Measurements from ENCODE around the gene TMEM72. TPM values are rescaled to one million over a fixed set of nuclear protein-coding genes. Genes with fewer than 3 reads are reported as not detected.

TMEM72 gene
- total and polyA plus RNA-seq, 3 experiments from 2014 or later, result not detected

DNA sequence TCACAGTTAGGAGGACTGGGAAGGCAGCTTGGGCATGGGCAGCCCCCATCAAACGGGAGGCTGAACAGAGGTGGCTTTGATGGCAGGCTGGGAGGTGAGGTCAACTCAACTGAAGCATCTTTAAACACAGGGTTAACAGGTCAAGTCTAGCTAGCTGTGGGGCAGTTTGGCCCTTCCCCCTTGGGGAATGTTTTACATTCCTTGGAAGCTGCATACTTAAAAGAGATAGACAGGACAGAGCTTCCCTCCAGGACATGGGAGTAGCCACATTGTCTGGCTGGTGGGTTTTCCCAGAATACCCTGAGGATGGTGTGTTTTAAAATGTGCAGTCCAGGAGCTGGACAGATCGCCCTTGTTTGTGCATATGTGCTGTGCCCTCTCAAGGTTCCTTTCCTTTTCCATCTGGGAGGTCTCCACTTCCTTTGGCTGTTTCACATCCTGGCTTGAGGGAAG lies 41.7 kb downstream of the TMEM72 start:
- H3K36me3 Mint-ChIP-seq, result peaks cover 0 to 21% (median 16%) of the 10 kb centered on the region in 3 donors
- H3K27ac Mint-ChIP-seq, result peak overlapping the region in 1 of 8 donors; percentile 17
- no peaks in the 10 kb centered on the region for H3K27me3 Mint-ChIP-seq
- peaks cover 14 to 24% (median 18%) of the 10 kb centered on the region in 3 donors for H3K4me1 Mint-ChIP-seq
- no peak for DNase-seq
- H3K27me3 ChIP-seq (ENCODE audit: insufficient read depth, low read length, poor library complexity, severe bottlenecking), result no peaks in the 10 kb centered on the region
- POLR2A ChIA-PET, result no interaction called here
- no peaks in the 10 kb centered on the region for H3K36me3 ChIP-seq (ENCODE audit: insufficient read depth, low read length)
- CTCF ChIA-PET, result interaction anchor here (3.0 kb wide), 1 partner anchor 20 kb away, joined by 10 read pairs; no protein-coding TSS in a partner anchor
- H3K4me1 ChIP-seq (ENCODE audit: insufficient read depth, low read length), result no peaks in the 10 kb centered on the region
- H3K9me3 ChIP-seq (ENCODE audit: low read length), result no peaks in the 10 kb centered on the region
- H3K4me3 Mint-ChIP-seq, result peak overlapping the region in 1 of 7 donors; percentile 18
- no peak overlapping the region for H3K27ac ChIP-seq (ENCODE audit: low read depth, low read length)
- H3K9me3 Mint-ChIP-seq, result no peaks in the 10 kb centered on the region
- no peak overlapping the region for H3K4me3 ChIP-seq (ENCODE audit: low read length)

DNA sequence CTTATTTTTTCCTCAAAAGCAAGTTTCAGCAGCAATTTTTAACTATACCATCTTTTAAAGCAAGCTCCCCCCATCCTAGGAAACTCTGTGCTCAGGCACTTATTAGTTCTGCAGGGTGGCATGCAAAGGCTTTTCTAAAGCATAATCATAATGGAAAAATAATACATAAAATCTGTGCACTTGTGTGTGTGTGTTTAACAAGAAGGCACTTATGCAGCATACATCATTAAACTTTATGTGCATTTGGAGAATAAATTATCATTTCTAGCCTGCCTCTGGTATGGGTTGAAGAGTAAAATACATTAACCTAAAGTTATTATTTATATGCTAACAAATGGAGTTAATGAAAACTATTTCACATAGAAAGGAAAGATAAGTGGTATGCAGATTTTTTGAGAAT lies 42.9 kb downstream of the TMEM72 start:
- no peaks in the 10 kb centered on the region for H3K9me3 ChIP-seq (ENCODE audit: low read length)
- CTCF ChIA-PET, result interaction anchor here (1.1 to 3.0 kb wide), 2 partner anchors 11 to 21 kb away, joined by 4 to 10 read pairs; no protein-coding TSS in a partner anchor
- H3K27me3 Mint-ChIP-seq, result no peaks in the 10 kb centered on the region
- H3K36me3 Mint-ChIP-seq, result peaks cover 0 to 23% (median 16%) of the 10 kb centered on the region in 3 donors
- DNase-seq, result no peak
- H3K4me1 Mint-ChIP-seq, result peaks cover 25 to 37% (median 31%) of the 10 kb centered on the region in 3 donors
- POLR2A ChIA-PET, result no interaction called here
- peak overlapping the region in 2 of 8 donors; percentile 32 to 47 for H3K27ac Mint-ChIP-seq
- no peak overlapping the region for H3K4me3 ChIP-seq (ENCODE audit: low read length)
- H3K36me3 ChIP-seq (ENCODE audit: insufficient read depth, low read length), result no peaks in the 10 kb centered on the region
- H3K27ac ChIP-seq (ENCODE audit: low read depth, low read length), result no peak overlapping the region
- H3K27me3 ChIP-seq (ENCODE audit: insufficient read depth, low read length, poor library complexity, severe bottlenecking), result no peaks in the 10 kb centered on the region
- no peaks in the 10 kb centered on the region for H3K9me3 Mint-ChIP-seq
- peaks cover 12% of the 10 kb centered on the region for H3K4me1 ChIP-seq (ENCODE audit: insufficient read depth, low read length)
- no peak overlapping the region for H3K4me3 Mint-ChIP-seq

DNA sequence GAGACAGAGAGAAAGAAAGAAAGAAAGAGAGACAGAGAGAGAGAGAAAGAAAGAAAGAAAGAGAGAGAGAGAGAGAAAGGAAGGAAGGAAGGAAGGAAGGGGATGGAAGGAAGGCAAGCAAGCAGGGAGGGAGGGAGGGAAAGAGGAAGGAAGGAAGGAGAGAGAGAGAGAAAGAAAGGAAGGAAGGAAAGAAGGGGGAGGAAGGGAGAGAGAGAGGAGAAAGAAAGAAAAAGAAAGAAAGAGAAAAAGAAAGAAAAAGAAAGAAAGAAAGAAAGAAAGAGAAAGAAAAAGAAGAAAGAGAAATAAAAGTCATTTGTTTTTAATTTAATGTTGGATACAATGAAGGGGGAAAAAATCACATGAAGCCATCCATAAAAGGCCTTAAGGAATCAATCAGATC lies 43.8 kb downstream of the TMEM72 start:
- H3K4me1 ChIP-seq (ENCODE audit: insufficient read depth, low read length), result peaks cover 15% of the 10 kb centered on the region
- no peaks in the 10 kb centered on the region for H3K27me3 Mint-ChIP-seq
- H3K36me3 ChIP-seq (ENCODE audit: insufficient read depth, low read length), result no peaks in the 10 kb centered on the region
- peaks cover 26 to 39% (median 35%) of the 10 kb centered on the region in 3 donors for H3K4me1 Mint-ChIP-seq
- no peaks in the 10 kb centered on the region for H3K27me3 ChIP-seq (ENCODE audit: insufficient read depth, low read length, poor library complexity, severe bottlenecking)
- no peak for DNase-seq
- no peaks in the 10 kb centered on the region for H3K9me3 ChIP-seq (ENCODE audit: low read length)
- H3K36me3 Mint-ChIP-seq, result peaks cover 0 to 25% (median 16%) of the 10 kb centered on the region in 3 donors
- H3K4me3 Mint-ChIP-seq, result peak overlapping the region in 1 of 7 donors; percentile 52
- H3K4me3 ChIP-seq (ENCODE audit: low read length), result no peak overlapping the region
- peak overlapping the region in 5 of 8 donors; percentile 15 to 64 (median 55) for H3K27ac Mint-ChIP-seq
- ChIA-PET POLR2A (no interaction called here), CTCF (no interaction called here)
- no peaks in the 10 kb centered on the region for H3K9me3 Mint-ChIP-seq
- H3K27ac ChIP-seq (ENCODE audit: low read depth, low read length), result no peak overlapping the region

DNA sequence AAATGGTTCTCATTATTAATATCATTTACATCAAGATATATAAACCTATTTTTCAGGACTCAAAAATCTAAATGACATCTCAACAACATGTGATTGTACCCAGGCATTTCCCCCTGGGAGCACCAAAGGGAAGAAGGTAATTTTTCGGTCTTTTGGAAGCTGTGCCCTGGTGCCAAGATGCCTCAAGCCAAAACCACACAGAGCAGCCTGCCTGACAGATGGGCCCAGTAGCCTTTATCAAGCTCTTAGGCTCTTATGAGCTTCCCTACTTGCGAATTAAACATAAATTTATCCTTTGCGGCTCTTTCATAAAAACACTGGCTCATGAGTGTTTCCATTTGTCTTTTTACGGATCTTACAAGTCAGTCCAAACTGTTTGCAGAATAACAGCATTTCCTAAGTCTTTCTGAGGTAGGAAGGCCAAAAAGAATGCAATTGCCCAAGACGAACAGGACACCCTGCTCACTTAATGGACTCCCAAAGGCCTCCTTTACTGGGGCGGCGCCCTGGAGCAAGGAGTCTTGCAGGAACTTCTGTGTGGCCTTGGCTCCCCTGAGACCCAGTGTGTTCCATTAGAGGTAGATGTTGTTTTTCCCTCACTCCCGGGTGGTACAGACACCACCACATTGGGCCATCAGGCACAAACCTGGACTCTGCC lies 44.4 kb downstream of the TMEM72 start:
- Histone ChIP-seq H3K36me3 (ENCODE audit: insufficient read depth, low read length) (no peaks in the 10 kb centered on the region), H3K4me3 (ENCODE audit: low read length) (no peak overlapping the region), H3K4me1 (ENCODE audit: insufficient read depth, low read length) (peaks cover 20% of the 10 kb centered on the region), H3K9me3 (ENCODE audit: low read length) (no peaks in the 10 kb centered on the region), H3K27me3 (ENCODE audit: insufficient read depth, low read length, poor library complexity, severe bottlenecking) (no peaks in the 10 kb centered on the region), H3K27ac (ENCODE audit: low read depth, low read length) (no peak overlapping the region)
- Mint-ChIP-seq H3K9me3 (no peaks in the 10 kb centered on the region), H3K4me1 (peaks cover 30 to 45% (median 41%) of the 10 kb centered on the region in 3 donors), H3K36me3 (peaks cover 0 to 25% (median 16%) of the 10 kb centered on the region in 3 donors), H3K27me3 (no peaks in the 10 kb centered on the region), H3K27ac (peak overlapping the region in 1 of 8 donors; percentile 61), H3K4me3 (peak overlapping the region in 1 of 7 donors; percentile 19)
- POLR2A ChIA-PET, result no interaction called here
- no peak for DNase-seq
- CTCF ChIA-PET, result no interaction called here

DNA sequence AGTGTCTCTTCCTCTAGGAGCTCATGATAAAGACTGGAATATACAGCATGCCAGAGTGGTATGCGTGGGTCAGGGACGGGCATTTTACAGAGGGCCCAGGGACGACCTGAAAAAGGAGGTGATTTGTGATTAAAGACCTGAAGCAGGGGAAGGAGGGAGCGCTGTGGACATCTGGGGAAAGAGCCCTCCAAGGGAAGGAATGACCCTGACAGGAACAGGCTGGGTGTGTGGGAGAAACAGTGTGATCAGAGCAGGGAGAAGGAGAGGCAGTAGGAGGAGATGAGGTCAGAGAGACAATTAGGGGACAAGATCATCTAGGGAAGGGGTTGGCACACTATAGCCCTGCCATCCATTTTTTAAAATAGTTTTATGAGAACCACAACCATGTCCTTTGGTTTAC lies 45.1 kb downstream of the TMEM72 start:
- no peak for DNase-seq
- Histone ChIP-seq H3K4me3 (ENCODE audit: low read length) (no peak overlapping the region), H3K27ac (ENCODE audit: low read depth, low read length) (no peak overlapping the region), H3K9me3 (ENCODE audit: low read length) (no peaks in the 10 kb centered on the region), H3K36me3 (ENCODE audit: insufficient read depth, low read length) (no peaks in the 10 kb centered on the region), H3K4me1 (ENCODE audit: insufficient read depth, low read length) (peaks cover 23% of the 10 kb centered on the region), H3K27me3 (ENCODE audit: insufficient read depth, low read length, poor library complexity, severe bottlenecking) (no peaks in the 10 kb centered on the region)
- no peak overlapping the region for H3K27ac Mint-ChIP-seq
- H3K27me3 Mint-ChIP-seq, result no peaks in the 10 kb centered on the region
- peak overlapping the region in 1 of 7 donors; percentile 19 for H3K4me3 Mint-ChIP-seq
- POLR2A ChIA-PET, result no interaction called here
- peaks cover 34 to 48% (median 48%) of the 10 kb centered on the region in 3 donors for H3K4me1 Mint-ChIP-seq
- no peaks in the 10 kb centered on the region for H3K9me3 Mint-ChIP-seq
- peaks cover 0 to 24% (median 12%) of the 10 kb centered on the region in 3 donors for H3K36me3 Mint-ChIP-seq
- CTCF ChIA-PET, result no interaction called here

DNA sequence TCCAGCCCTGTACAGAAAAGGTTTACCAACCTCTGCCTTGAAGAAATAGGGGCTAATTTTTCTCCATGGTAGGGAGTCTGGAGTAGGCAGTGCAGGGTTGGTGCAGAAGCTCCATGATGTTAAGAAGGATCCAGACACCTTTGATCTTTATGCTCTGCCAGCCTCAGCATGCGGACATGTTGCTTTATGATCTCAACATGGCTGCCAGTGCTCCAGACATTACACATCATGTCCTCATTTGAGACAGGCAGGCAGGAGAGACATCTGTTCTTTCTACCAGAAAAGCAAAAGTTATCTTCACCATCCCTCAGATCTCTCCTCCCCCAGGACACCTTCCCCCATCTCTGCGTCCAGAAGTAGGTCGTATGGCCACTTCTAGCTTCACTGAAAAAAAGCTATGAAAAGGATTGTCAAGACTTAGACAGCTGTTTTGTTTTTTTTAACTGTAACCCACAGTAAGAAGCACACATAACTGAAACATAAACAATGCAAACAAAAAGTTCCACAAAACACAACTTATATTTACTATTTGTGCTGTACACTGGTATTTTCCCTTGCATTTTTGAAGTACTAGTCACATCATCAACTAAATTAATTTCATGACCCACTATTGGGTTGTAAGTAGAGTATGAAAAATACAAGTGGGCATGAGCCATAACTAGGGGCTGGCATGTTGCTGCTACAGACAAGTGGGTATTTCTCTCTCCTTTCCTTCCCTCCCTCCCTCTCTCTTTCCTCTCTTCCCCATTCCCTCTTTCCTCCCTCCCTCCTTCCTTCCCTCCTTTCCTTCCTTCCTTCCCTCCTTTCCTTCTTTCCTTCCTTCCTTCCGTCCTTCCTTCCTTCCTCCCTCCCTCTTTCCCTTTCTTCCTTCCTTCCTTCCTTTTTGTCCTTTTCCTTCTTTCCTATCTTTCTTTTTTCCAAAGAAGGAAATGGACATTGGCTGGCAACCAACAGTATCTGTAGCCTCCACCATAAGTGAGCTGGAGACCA lies 45.9 kb downstream of the TMEM72 start:
- Mint-ChIP-seq H3K27ac (peak overlapping the region in 2 of 8 donors; percentile 24 to 41), H3K27me3 (no peaks in the 10 kb centered on the region), H3K4me1 (peaks cover 34 to 48% (median 48%) of the 10 kb centered on the region in 3 donors), H3K9me3 (no peaks in the 10 kb centered on the region), H3K36me3 (peaks cover 0 to 24% (median 11%) of the 10 kb centered on the region in 3 donors), H3K4me3 (peak overlapping the region in 2 of 7 donors; percentile 19 to 95)
- no peak overlapping the region for H3K27ac ChIP-seq (ENCODE audit: low read depth, low read length)
- H3K27me3 ChIP-seq (ENCODE audit: insufficient read depth, low read length, poor library complexity, severe bottlenecking), result no peaks in the 10 kb centered on the region
- DNase-seq, result no peak
- no peak overlapping the region for H3K4me3 ChIP-seq (ENCODE audit: low read length)
- H3K4me1 ChIP-seq (ENCODE audit: insufficient read depth, low read length), result peaks cover 23% of the 10 kb centered on the region
- ChIA-PET POLR2A (no interaction called here), CTCF (interaction anchor here (1.0 kb wide), 1 partner anchor 24 kb away, joined by 3 read pairs; no protein-coding TSS in a partner anchor)
- H3K9me3 ChIP-seq (ENCODE audit: low read length), result no peaks in the 10 kb centered on the region
- no peaks in the 10 kb centered on the region for H3K36me3 ChIP-seq (ENCODE audit: insufficient read depth, low read length)

DNA sequence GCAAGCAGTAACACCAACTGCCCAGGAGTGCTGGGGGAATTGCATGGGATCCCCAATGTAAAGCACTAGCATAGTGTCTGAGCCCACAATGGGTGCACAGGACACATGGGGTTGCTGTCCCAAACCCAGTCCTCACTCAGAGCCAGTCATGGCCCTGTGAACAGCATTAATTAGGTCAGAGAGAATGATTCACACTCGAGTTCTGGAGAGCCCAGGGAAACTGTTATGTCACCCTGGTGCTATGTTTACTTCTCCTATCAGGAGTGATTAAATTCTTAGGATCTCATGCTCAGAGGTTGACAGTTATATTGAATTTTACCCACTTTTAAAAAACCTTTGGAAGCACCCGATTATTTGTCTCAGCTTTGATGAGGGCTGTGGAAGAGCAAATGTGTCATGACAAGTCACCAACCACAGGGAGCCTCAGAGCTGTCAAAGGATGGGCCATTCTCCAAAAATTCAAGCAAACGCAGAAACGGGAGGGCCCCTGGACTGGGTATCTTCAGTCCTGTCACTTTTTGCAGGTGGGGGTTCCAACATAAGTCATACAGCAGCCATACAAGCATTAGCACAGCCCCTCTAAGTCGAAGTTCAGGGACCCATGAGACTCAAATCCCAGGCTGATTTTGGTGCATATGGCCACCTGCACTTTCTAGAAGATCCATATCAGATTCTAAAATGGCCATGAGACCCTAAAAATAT lies 47.2 kb downstream of the TMEM72 start:
- no peak for DNase-seq
- no peaks in the 10 kb centered on the region for H3K27me3 ChIP-seq (ENCODE audit: insufficient read depth, low read length, poor library complexity, severe bottlenecking)
- H3K27ac ChIP-seq (ENCODE audit: low read depth, low read length), result no peak overlapping the region
- CTCF ChIA-PET, result interaction anchor here (1.0 to 6.8 kb wide), 3 partner anchors 11 to 26 kb away, joined by 3 to 30 read pairs (median 3); no protein-coding TSS in a partner anchor
- H3K27ac Mint-ChIP-seq, result peak overlapping the region; percentile 70 to 90 (median 76)
- peak overlapping the region; percentile 82 to 95 (median 89) for H3K4me3 Mint-ChIP-seq
- H3K4me1 Mint-ChIP-seq, result peaks cover 34 to 48% (median 48%) of the 10 kb centered on the region in 3 donors
- peaks cover 0 to 1% of the 10 kb centered on the region in 2 donors for H3K27me3 Mint-ChIP-seq
- H3K9me3 Mint-ChIP-seq, result no peaks in the 10 kb centered on the region
- H3K9me3 ChIP-seq (ENCODE audit: low read length), result no peaks in the 10 kb centered on the region
- POLR2A ChIA-PET, result no interaction called here
- peak overlapping the region; percentile 82 for H3K4me3 ChIP-seq (ENCODE audit: low read length)
- H3K4me1 ChIP-seq (ENCODE audit: insufficient read depth, low read length), result peaks cover 23% of the 10 kb centered on the region
- H3K36me3 Mint-ChIP-seq, result peaks cover 0 to 22% (median 8%) of the 10 kb centered on the region in 3 donors
- H3K36me3 ChIP-seq (ENCODE audit: insufficient read depth, low read length), result no peaks in the 10 kb centered on the region
